Measurements from ENCODE around the gene PTP4A2. TPM values are rescaled to one million over a fixed set of nuclear protein-coding genes. Genes with fewer than 3 reads are reported as not detected.
"Not testable (repeated sequence)": the region's sequence is repeated elsewhere in the genome, so short reads cannot be mapped to it uniquely, and the experiment has no call there.

Gene PTP4A2
- total and polyA plus RNA-seq, 2 donors from 2014 or later: 130 to 236 TPM

- H3K4me1 ChIP-seq (ENCODE audit: control insufficient read depth in 2 of 3, insufficient read depth in 2 of 3, low read depth in 1 of 3, low read length in 3 of 3): peaks cover 0 to 13% (median 6%) of the 10 kb centered on the region in 3 donors
- H3K36me3 ChIP-seq (ENCODE audit: control insufficient read depth in 2 of 3, insufficient read depth in 3 of 3, low read length in 3 of 3): no peaks in the 10 kb centered on the region
- H3K27ac ChIP-seq (ENCODE audit: low read depth in 2 of 2, low read length in 2 of 2): no peak overlapping the region
- no peak overlapping the region for H3K4me3 ChIP-seq (ENCODE audit: low read length in 3 of 3)
- TF ChIP-seq CTCF (IDR thresholded peaks at IDR 0.05; ENCODE audit: borderline replicate concordance, extremely low read depth, insufficient read depth): no peak
- no peak for DNase-seq
- no peaks in the 10 kb centered on the region for H3K27me3 ChIP-seq (ENCODE audit: control insufficient read depth, insufficient read depth, low read length)
- no peak for FAIRE-seq
- H3K9ac ChIP-seq (ENCODE audit: low read length in 3 of 3): no peak overlapping the region
- H3K9me3 ChIP-seq (ENCODE audit: control insufficient read depth in 2 of 3, insufficient read depth in 1 of 3, low read length in 3 of 3): no peaks in the 10 kb centered on the region
- intact Hi-C loops (cut with DNase I): no loop called here
Measured at GRCh38 chr1:31926252-31926651, 11.9 kb downstream of the PTP4A2 start.

- DNase-seq; H3K27ac ChIP-seq (ENCODE audit: low read depth in 2 of 2, low read length in 2 of 2); FAIRE-seq; H3K36me3 ChIP-seq (ENCODE audit: control insufficient read depth in 2 of 3, insufficient read depth in 3 of 3, low read length in 3 of 3); H3K9me3 ChIP-seq (ENCODE audit: control insufficient read depth in 2 of 3, insufficient read depth in 1 of 3, low read length in 3 of 3); intact Hi-C loops (cut with DNase I); H3K9ac ChIP-seq (ENCODE audit: low read length in 3 of 3); H3K4me3 ChIP-seq (ENCODE audit: low read length in 3 of 3); H3K27me3 ChIP-seq (ENCODE audit: control insufficient read depth, insufficient read depth, low read length): not testable (repeated sequence)
- peaks cover 0 to 13% (median 6%) of the 10 kb centered on the region in 3 donors for H3K4me1 ChIP-seq (ENCODE audit: control insufficient read depth in 2 of 3, insufficient read depth in 2 of 3, low read depth in 1 of 3, low read length in 3 of 3)
Measured at GRCh38 chr1:31925824-31926223, 12.3 kb downstream of the PTP4A2 start.

- Histone ChIP-seq H3K27ac (ENCODE audit: low read depth in 2 of 2, low read length in 2 of 2) (no peak overlapping the region), H3K9ac (ENCODE audit: low read length in 3 of 3) (no peak overlapping the region), H3K36me3 (ENCODE audit: control insufficient read depth in 2 of 3, insufficient read depth in 3 of 3, low read length in 3 of 3) (no peaks in the 10 kb centered on the region), H3K4me3 (ENCODE audit: low read length in 3 of 3) (no peak overlapping the region), H3K27me3 (ENCODE audit: control insufficient read depth, insufficient read depth, low read length) (no peaks in the 10 kb centered on the region), H3K4me1 (ENCODE audit: control insufficient read depth in 2 of 3, insufficient read depth in 2 of 3, low read depth in 1 of 3, low read length in 3 of 3) (peaks cover 0 to 13% (median 6%) of the 10 kb centered on the region in 3 donors), H3K9me3 (ENCODE audit: control insufficient read depth in 2 of 3, insufficient read depth in 1 of 3, low read length in 3 of 3) (no peaks in the 10 kb centered on the region)
- intact Hi-C loops (cut with DNase I): no loop called here
- no peak for TF ChIP-seq CTCF (IDR thresholded peaks at IDR 0.05; ENCODE audit: borderline replicate concordance, extremely low read depth, insufficient read depth)
- DNase-seq: no peak
- FAIRE-seq: no peak
Measured at GRCh38 chr1:31924839-31925238, 13.3 kb downstream of the PTP4A2 start.

GRCh38 chr1:31923901-31924535 is 14.2 kb downstream of the PTP4A2 start:
- H3K9ac ChIP-seq (ENCODE audit: low read length in 3 of 3): no peak overlapping the region
- H3K27me3 ChIP-seq (ENCODE audit: control insufficient read depth, insufficient read depth, low read length): no peaks in the 10 kb centered on the region
- no peak for TF ChIP-seq CTCF (IDR thresholded peaks at IDR 0.05; ENCODE audit: borderline replicate concordance, extremely low read depth, insufficient read depth)
- DNase-seq (no peak), FAIRE-seq (no peak)
- no peaks in the 10 kb centered on the region for H3K36me3 ChIP-seq (ENCODE audit: control insufficient read depth in 2 of 3, insufficient read depth in 3 of 3, low read length in 3 of 3)
- H3K9me3 ChIP-seq (ENCODE audit: control insufficient read depth in 2 of 3, insufficient read depth in 1 of 3, low read length in 3 of 3): no peaks in the 10 kb centered on the region
- no peak overlapping the region for H3K4me3 ChIP-seq (ENCODE audit: low read length in 3 of 3)
- peaks cover 0 to 13% (median 6%) of the 10 kb centered on the region in 3 donors for H3K4me1 ChIP-seq (ENCODE audit: control insufficient read depth in 2 of 3, insufficient read depth in 2 of 3, low read depth in 1 of 3, low read length in 3 of 3)
- H3K27ac ChIP-seq (ENCODE audit: low read depth in 2 of 2, low read length in 2 of 2): no peak overlapping the region
- intact Hi-C loops (cut with DNase I): no loop called here

Measured in kidney (tissue), 14 donors.